Measurements from ENCODE around the gene PLXDC2.

Gene PLXDC2

DNA sequence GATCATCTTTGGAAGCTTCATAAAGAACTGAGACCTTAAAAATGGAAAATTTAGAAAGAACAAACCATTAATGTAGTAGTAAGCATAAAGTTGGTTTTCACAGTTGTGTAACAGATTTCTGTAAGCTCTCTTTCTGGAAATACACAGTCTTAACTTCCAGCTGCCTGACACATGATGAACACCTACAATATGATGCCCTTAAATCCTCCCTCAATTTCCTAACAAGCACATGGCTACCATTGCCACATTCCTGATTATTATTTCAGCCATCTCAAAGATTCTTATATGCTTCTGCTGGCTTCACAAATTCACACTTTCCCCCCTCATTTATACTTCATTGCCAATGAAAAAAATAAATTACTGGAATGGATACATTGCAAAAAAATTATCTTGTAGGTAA lies 49.4 kb downstream of the PLXDC2 start:
- Histone ChIP-seq H2AFZ (ENCODE audit: low read length) (no peak overlapping the region), H3K79me2 (ENCODE audit: insufficient read depth, low read length) (no peaks in the 10 kb centered on the region), H3K9ac (ENCODE audit: low read length) (no peak overlapping the region), H3K27me3 (ENCODE audit: insufficient read depth, low read length) (no peaks in the 10 kb centered on the region), H3K4me1 (ENCODE audit: insufficient read depth, low read length, severe bottlenecking) (no peaks in the 10 kb centered on the region), H3K9me2 (ENCODE audit: low read depth, low read length) (no peaks in the 10 kb centered on the region), H4K20me1 (ENCODE audit: insufficient read depth, low read length) (no peaks in the 10 kb centered on the region), H3K9me3 (ENCODE audit: low read length) (no peaks in the 10 kb centered on the region), H3K36me3 (ENCODE audit: insufficient read depth, low read length) (no peaks in the 10 kb centered on the region), H3K4me3 (ENCODE audit: low read depth, low read length, poor library complexity, severe bottlenecking) (no peak overlapping the region), H3F3A (ENCODE audit: insufficient read depth, low read length) (no peaks in the 10 kb centered on the region), H3K27ac (ENCODE audit: low read depth, low read length, poor library complexity, severe bottlenecking) (no peak overlapping the region), H3K4me2 (ENCODE audit: low read length) (no peak overlapping the region)
- TF ChIP-seq EZH2 (IDR thresholded peaks at IDR 0.05; ENCODE audit: borderline replicate concordance, low read length): no peak
- TF ChIP-seq, protein P1, sequence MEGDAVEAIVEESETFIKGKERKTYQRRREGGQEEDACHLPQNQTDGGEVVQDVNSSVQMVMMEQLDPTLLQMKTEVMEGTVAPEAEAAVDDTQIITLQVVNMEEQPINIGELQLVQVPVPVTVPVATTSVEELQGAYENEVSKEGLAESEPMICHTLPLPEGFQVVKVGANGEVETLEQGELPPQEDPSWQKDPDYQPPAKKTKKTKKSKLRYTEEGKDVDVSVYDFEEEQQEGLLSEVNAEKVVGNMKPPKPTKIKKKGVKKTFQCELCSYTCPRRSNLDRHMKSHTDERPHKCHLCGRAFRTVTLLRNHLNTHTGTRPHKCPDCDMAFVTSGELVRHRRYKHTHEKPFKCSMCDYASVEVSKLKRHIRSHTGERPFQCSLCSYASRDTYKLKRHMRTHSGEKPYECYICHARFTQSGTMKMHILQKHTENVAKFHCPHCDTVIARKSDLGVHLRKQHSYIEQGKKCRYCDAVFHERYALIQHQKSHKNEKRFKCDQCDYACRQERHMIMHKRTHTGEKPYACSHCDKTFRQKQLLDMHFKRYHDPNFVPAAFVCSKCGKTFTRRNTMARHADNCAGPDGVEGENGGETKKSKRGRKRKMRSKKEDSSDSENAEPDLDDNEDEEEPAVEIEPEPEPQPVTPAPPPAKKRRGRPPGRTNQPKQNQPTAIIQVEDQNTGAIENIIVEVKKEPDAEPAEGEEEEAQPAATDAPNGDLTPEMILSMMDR (IDR thresholded peaks at IDR 0.05; ENCODE audit: low read length): no peak

GRCh38 chr10:19869370-19869769 lies 53.1 kb downstream of the PLXDC2 start:
- H3K9ac ChIP-seq (ENCODE audit: low read length): no peak overlapping the region
- no peaks in the 10 kb centered on the region for H3K4me1 ChIP-seq (ENCODE audit: insufficient read depth, low read length, severe bottlenecking)
- no peak overlapping the region for H2AFZ ChIP-seq (ENCODE audit: low read length)
- no peaks in the 10 kb centered on the region for H3K36me3 ChIP-seq (ENCODE audit: insufficient read depth, low read length)
- no peak overlapping the region for H3K4me3 ChIP-seq (ENCODE audit: low read depth, low read length, poor library complexity, severe bottlenecking)
- H3K79me2 ChIP-seq (ENCODE audit: insufficient read depth, low read length): no peaks in the 10 kb centered on the region
- no peaks in the 10 kb centered on the region for H4K20me1 ChIP-seq (ENCODE audit: insufficient read depth, low read length)
- no peak overlapping the region for H3K27ac ChIP-seq (ENCODE audit: low read depth, low read length, poor library complexity, severe bottlenecking)
- H3K9me3 ChIP-seq (ENCODE audit: low read length): no peaks in the 10 kb centered on the region
- H3K4me2 ChIP-seq (ENCODE audit: low read length): no peak overlapping the region
- no peaks in the 10 kb centered on the region for H3K27me3 ChIP-seq (ENCODE audit: insufficient read depth, low read length)
- TF ChIP-seq EZH2 (IDR thresholded peaks at IDR 0.05; ENCODE audit: borderline replicate concordance, low read length): no peak
- TF ChIP-seq, protein P1 (IDR thresholded peaks at IDR 0.05; ENCODE audit: low read length): no peak
- H3F3A ChIP-seq (ENCODE audit: insufficient read depth, low read length): no peaks in the 10 kb centered on the region
- H3K9me2 ChIP-seq (ENCODE audit: low read depth, low read length): no peaks in the 10 kb centered on the region

- Histone ChIP-seq H3K9ac (ENCODE audit: low read length) (no peak overlapping the region), H3K36me3 (ENCODE audit: insufficient read depth, low read length) (no peaks in the 10 kb centered on the region), H3F3A (ENCODE audit: insufficient read depth, low read length) (no peaks in the 10 kb centered on the region), H3K27me3 (ENCODE audit: insufficient read depth, low read length) (no peaks in the 10 kb centered on the region), H3K4me1 (ENCODE audit: insufficient read depth, low read length, severe bottlenecking) (no peaks in the 10 kb centered on the region), H4K20me1 (ENCODE audit: insufficient read depth, low read length) (no peaks in the 10 kb centered on the region), H3K9me3 (ENCODE audit: low read length) (no peaks in the 10 kb centered on the region), H3K79me2 (ENCODE audit: insufficient read depth, low read length) (no peaks in the 10 kb centered on the region), H3K4me3 (ENCODE audit: low read depth, low read length, poor library complexity, severe bottlenecking) (no peak overlapping the region), H3K9me2 (ENCODE audit: low read depth, low read length) (no peaks in the 10 kb centered on the region), H3K4me2 (ENCODE audit: low read length) (no peak overlapping the region), H3K27ac (ENCODE audit: low read depth, low read length, poor library complexity, severe bottlenecking) (no peak overlapping the region), H2AFZ (ENCODE audit: low read length) (no peak overlapping the region)
- no peak for TF ChIP-seq EZH2 (IDR thresholded peaks at IDR 0.05; ENCODE audit: borderline replicate concordance, low read length)
- TF ChIP-seq, protein P1 (IDR thresholded peaks at IDR 0.05; ENCODE audit: low read length): no peak
These were observed 56.5 kb downstream of the PLXDC2 start for GRCh38 chr10:19872504-19873271.
